Endothelial cell of umbilical vein (primary cell): ENCODE data around the gene CTDSP1. TPM values are rescaled to one million over a fixed set of nuclear protein-coding genes. Genes with fewer than 3 reads are reported as not detected.
A peak's percentile ranks its signal among the peaks of the same experiment; 100 is the strongest.

Experiments used
- Bru-seq: library from RNA; stranded (reverse); fragments of 400-500 nt; gene quantifications from one replicate; lab custom pipeline; 2021; lab: Mats Ljungman, UMichigan
- BruChase-seq, 2 experiments: library from RNA; stranded (reverse); fragments of 400-500 nt; gene quantifications; one replicate each; lab custom pipeline; 2021; lab: Mats Ljungman, UMichigan
- BruUV-seq: library from RNA; stranded (reverse); fragments of 400-500 nt; replicated peaks from 2 replicates; lab custom pipeline; 2021; lab: Mats Ljungman, UMichigan
- CTCF ChIA-PET: fragments of 300-600, 350-600 bp; sonication (Branson Sonifier 250); formaldehyde crosslinking; loops from one replicate; lab custom pipeline; 2021; ENCODE audit warnings: antibody characterized with exemption, inconsistent platforms; lab: Charles Lee
- POLR2A ChIA-PET: fragments of 300-600, 350-600 bp; sonication (Branson Sonifier 250); formaldehyde crosslinking; loops from one replicate; lab custom pipeline; 2021; ENCODE audit warnings: antibody characterized with exemption, inconsistent platforms; lab: Charles Lee
- DNase-seq: peaks from one replicate; pipeline ENCODE4 v3.0.0-alpha.2; 2011; ENCODE audit warnings: low read depth, low spot score
- FAIRE-seq: peaks from 2 replicates; lab custom pipeline; 2011; peaks lifted over from hg19 to GRCh38; lab: Jason Lieb, UNC
- H2AFZ ChIP-seq: 2 replicates; pipeline ENCODE4 v1.6.0; 2012; ENCODE audit warnings: low read depth, low read length, control low read depth, inconsistent platforms
- H3K27ac ChIP-seq: 2 replicates; pipeline ENCODE4 v1.5.1; 2011; ENCODE audit warnings: low read depth, mild to moderate bottlenecking, control low read depth, low read length, moderate library complexity; ENCODE audit not compliant: insufficient read depth
- H3K27me3 ChIP-seq, 2 experiments: 2 replicates each; pipeline versions ENCODE4 v1.6.0 to v1.6.1; 2011; ENCODE audit warnings: low read length in 2 of 2, mixed read lengths in 1 of 2; ENCODE audit not compliant: control insufficient read depth in 2 of 2, insufficient read depth in 2 of 2
- H3K36me3 ChIP-seq, 2 experiments: 2 replicates in 1 of 2; 3 replicates in 1 of 2; pipeline ENCODE4 v1.5.1; 2011; ENCODE audit warnings: low read length in 2 of 2, mild to moderate bottlenecking in 1 of 2, moderate library complexity in 1 of 2; ENCODE audit not compliant: control insufficient read depth in 2 of 2, insufficient read depth in 2 of 2; ENCODE audit errors: extremely low read depth in 1 of 2
- H3K4me1 ChIP-seq: 3 replicates; pipeline ENCODE4 v1.5.1; 2011; ENCODE audit warnings: mild to moderate bottlenecking, low read length; ENCODE audit not compliant: control insufficient read depth, insufficient read depth; ENCODE audit errors: extremely low read depth
- H3K4me2 ChIP-seq: 2 replicates; pipeline ENCODE4 v1.6.1; 2011; ENCODE audit warnings: low read length, control low read depth, mixed read lengths; ENCODE audit not compliant: insufficient read depth
- H3K4me3 ChIP-seq, 3 experiments: fragments of 200-600 bp in 1 of 3; sonication (generic), shearing (Covaris generic) in 1 of 3; replicated peaks in 1 of 3; 2 replicates each; pipeline ENCODE4 v1.5.1; 2011 to 2016; ENCODE audit warnings: control low read depth in 3 of 3, low read length in 3 of 3, mild to moderate bottlenecking in 2 of 3, inconsistent platforms in 1 of 3, low read depth in 1 of 3, moderate library complexity in 1 of 3; ENCODE audit not compliant: insufficient read depth in 1 of 3
- H3K79me2 ChIP-seq: 2 replicates; pipeline ENCODE4 v1.6.0; 2012; ENCODE audit warnings: low read length, inconsistent platforms; ENCODE audit not compliant: control insufficient read depth, insufficient read depth
- H3K9ac ChIP-seq: replicated peaks from 2 replicates; pipeline ENCODE3; 2011; ENCODE audit warnings: low read length, control low read depth; ENCODE audit not compliant: insufficient read depth; ENCODE audit errors: extremely low read depth
- H3K9me1 ChIP-seq: replicated peaks from 3 replicates; pipeline ENCODE4 v1.6.0; 2011; ENCODE audit warnings: mild to moderate bottlenecking, low read length; ENCODE audit not compliant: control insufficient read depth, insufficient read depth; ENCODE audit errors: extremely low read depth
- H3K9me3 ChIP-seq: replicated peaks from 2 replicates; pipeline ENCODE4 v1.5.1; 2012; ENCODE audit warnings: low read length, inconsistent platforms; ENCODE audit not compliant: control insufficient read depth, insufficient read depth
- H4K20me1 ChIP-seq: replicated peaks from 2 replicates; pipeline ENCODE3; 2011; ENCODE audit warnings: mild to moderate bottlenecking, low read length; ENCODE audit not compliant: control insufficient read depth, insufficient read depth; ENCODE audit errors: extremely low read depth
- CTCF ChIP-seq, 2 donors: IDR thresholded peaks; 1 replicate in 1 of 2; 2 replicates in 1 of 2; pipeline ENCODE4 v1.5.1; 2011; ENCODE audit warnings: low read length in 2 of 2, mild to moderate bottlenecking in 2 of 2, moderate library complexity in 2 of 2, control low read depth in 1 of 2, inconsistent platforms in 1 of 2, low read depth in 1 of 2; ENCODE audit not compliant: insufficient read depth in 1 of 2; ENCODE audit errors: extremely low read depth in 1 of 2
- EZH2 ChIP-seq: IDR thresholded peaks from 2 replicates; pipeline ENCODE4 v1.6.1; 2012; ENCODE audit warnings: borderline replicate concordance, low read depth, mild to moderate bottlenecking, moderate library complexity, low read length, inconsistent platforms; ENCODE audit not compliant: severe bottlenecking
- MAX ChIP-seq: IDR thresholded peaks from 2 replicates; pipeline ENCODE4 v1.6.1; 2011; ENCODE audit not compliant: insufficient read depth, insufficient read length
- POLR2A ChIP-seq: IDR thresholded peaks from 2 replicates; pipeline ENCODE4 v1.6.1; 2012; ENCODE audit warnings: low read depth, mild to moderate bottlenecking, control low read depth, low read length
- POLR2AphosphoS5 ChIP-seq: IDR thresholded peaks from 2 replicates; pipeline ENCODE4 v1.6.1; 2012; ENCODE audit warnings: low read depth, mild to moderate bottlenecking, control low read depth, low read length, moderate library complexity; ENCODE audit not compliant: insufficient read depth
- dilution Hi-C: fragments of 300-500 bp; cut with MboI; formaldehyde crosslinking; loops from one replicate; pipeline ENCODE4 v1.15.0; 2019; ENCODE audit warnings: low sequenced_read_pairs; ENCODE audit not compliant: extremely low pct_ligation_motif_present
- intact Hi-C: fragments of 100-400 bp; cut with micrococcal nuclease; formaldehyde crosslinking; loops from one replicate; pipeline ENCODE4 v1.10.0; 2022
- long read RNA-seq: library from polyadenylated mRNA; stranded (forward); transcript quantifications from one replicate; pipeline ENCODE4 v2.0.0, GENCODE V29; 2021
- polyA minus RNA-seq, 3 experiments: library from RNA; depleted of rRNA, polyadenylated mRNA; stranded (reverse); fragments of >200 nt; gene quantifications; 1 replicate in 1 of 3; 2 replicates in 2 of 3; pipeline ENCODE4 v1.2.3, GENCODE V29; 2011
- polyA plus RNA-seq, 4 experiments: library from polyadenylated mRNA; depleted of rRNA in 3 of 4; stranded (reverse) in 3 of 4; unstranded in 1 of 4; fragments of >200 nt; gene quantifications; 2 replicates each; pipeline versions ENCODE4 v1.2.1 to v1.2.3, GENCODE V29; 2011 to 2012; ENCODE audit warnings: missing spikeins in 1 of 4
- total RNA-seq: library from RNA; stranded (reverse); gene quantifications from 2 replicates; pipeline ENCODE4 v1.2.3, GENCODE V29; 2021

Gene CTDSP1, protein sequence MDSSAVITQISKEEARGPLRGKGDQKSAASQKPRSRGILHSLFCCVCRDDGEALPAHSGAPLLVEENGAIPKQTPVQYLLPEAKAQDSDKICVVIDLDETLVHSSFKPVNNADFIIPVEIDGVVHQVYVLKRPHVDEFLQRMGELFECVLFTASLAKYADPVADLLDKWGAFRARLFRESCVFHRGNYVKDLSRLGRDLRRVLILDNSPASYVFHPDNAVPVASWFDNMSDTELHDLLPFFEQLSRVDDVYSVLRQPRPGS
- total RNA-seq (78.7 and 86.1 TPM in 2 replicates), polyA plus RNA-seq (112 and 127 TPM in 2 replicates), polyA minus RNA-seq (86.2 and 101 TPM in 2 replicates), Bru-seq, nascent RNA (percentile 60 among the genes with signal in this experiment), BruChase-seq, experiment 1, labeled RNA remaining after a 6-hour chase (percentile 86 among the genes with signal in this experiment), BruChase-seq, experiment 2, labeled RNA remaining after a 2-hour chase (percentile 70 among the genes with signal in this experiment)
- polyA plus RNA-seq (2011; cell fraction: cytosol; rRNA removed), result 91.7 and 103 TPM in 2 replicates
- 77.8 and 79.2 TPM in 2 replicates for polyA plus RNA-seq (2011; cell fraction: nucleus; rRNA removed)
- polyA plus RNA-seq (2012), result 47.1 and 59.6 TPM in 2 replicates
- 48.6 TPM for polyA minus RNA-seq (2011; cell fraction: cytosol; rRNA and poly(A)+ RNA removed)
- 28.2 and 37.0 TPM in 2 replicates for polyA minus RNA-seq (2011; cell fraction: nucleus; rRNA and poly(A)+ RNA removed)
- long read RNA-seq, partial matches to known transcripts, result 84 of 97 reads
- long read RNA-seq, other reads (novel, unspliced or antisense), result 9 of 97 reads

DNA sequence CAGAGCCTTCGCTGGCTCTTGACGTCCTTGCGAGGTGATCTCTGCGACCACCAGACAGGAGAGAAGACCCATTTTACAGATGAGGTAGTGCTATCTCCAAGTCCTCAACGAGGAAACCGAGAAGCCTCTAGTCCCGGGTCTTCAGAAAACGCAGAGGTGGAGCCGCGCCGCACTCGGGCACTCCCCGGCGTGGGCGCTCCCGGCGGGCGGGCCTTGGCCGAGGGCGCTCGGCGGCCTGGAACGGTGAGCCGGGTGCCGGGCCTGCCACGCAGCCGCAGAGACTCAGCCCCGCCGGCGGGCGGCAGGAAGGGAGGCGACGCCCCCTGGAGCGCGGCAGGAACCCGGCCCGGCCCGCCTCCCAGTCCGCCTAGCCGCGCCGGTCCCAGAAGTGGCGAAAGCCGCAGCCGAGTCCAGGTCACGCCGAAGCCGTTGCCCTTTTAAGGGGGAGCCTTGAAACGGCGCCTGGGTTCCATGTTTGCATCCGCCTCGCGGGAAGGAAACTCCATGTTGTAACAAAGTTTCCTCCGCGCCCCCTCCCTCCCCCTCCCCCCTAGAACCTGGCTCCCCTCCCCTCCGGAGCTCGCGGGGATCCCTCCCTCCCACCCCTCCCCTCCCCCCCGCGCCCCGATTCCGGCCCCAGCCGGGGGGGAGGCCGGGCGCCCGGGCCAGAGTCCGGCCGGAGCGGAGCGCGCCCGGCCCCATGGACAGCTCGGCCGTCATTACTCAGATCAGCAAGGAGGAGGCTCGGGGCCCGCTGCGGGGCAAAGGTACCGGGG is at the start of gene CTDSP1:
TSS of gene CTDSP1 (plus strand) at position 478 of the 776 bp plus-strand sequence. CDS start at position 701, 223 bp downstream.
- H3K9ac ChIP-seq, result peak within 1 kb of the TSS; percentile 73
- H3K27me3 ChIP-seq, result no peaks in the 10 kb centered on the region
- H3K27ac ChIP-seq, result peak within 1 kb of the TSS; percentile 63
- peak within 1 kb of the TSS; percentile 53 for H3K4me2 ChIP-seq
- peaks cover 0 to 21% of the 10 kb centered on the region in 2 experiments for H3K36me3 ChIP-seq
- peak; percentile 97 for DNase-seq
- peaks cover 33% of the 10 kb centered on the region for H3K4me1 ChIP-seq
- H4K20me1 ChIP-seq, result no peaks in the 10 kb centered on the region
- ChIA-PET CTCF (interaction anchor here (0.8 to 2.7 kb wide), 4 partner anchors 67 to 448 kb away, joined by 3 to 20 read pairs (median 3); no protein-coding TSS in a partner anchor), POLR2A (no interaction called here)
- H3K9me3 ChIP-seq, result no peaks in the 10 kb centered on the region
- peak; percentile 92 for FAIRE-seq
- intact Hi-C loops (loop anchor here (2.0 to 5.0 kb wide), 2 partner anchors 169 to 233 kb away; partner anchors contain the start of genes CNOT9 and USP37), dilution Hi-C loops (no loop called here)
- peak within 1 kb of the TSS; percentile 53 to 94 (median 69) for H3K4me3 ChIP-seq
- TSS peak; percentile 51 for BruUV-seq
- H3K79me2 ChIP-seq, result peaks cover 21% of the 10 kb centered on the region
- TF ChIP-seq EZH2 (no peak), CTCF (IDR thresholded peaks at IDR 0.05; ENCODE audit: extremely low read depth in 1 of 2, insufficient read depth in 1 of 2, low read depth in 1 of 2, low read length in 2 of 2) (no peak), MAX (peak; percentile 86), POLR2A (peak; percentile 58), POLR2AphosphoS5 (peak; percentile 89)
- H3K9me1 ChIP-seq, result no peaks in the 10 kb centered on the region
- peak within 1 kb of the TSS; percentile 72 for H2AFZ ChIP-seq
